HCT116 (cell line): ENCODE data around the gene RPAIN. TPM values are rescaled to one million over a fixed set of nuclear protein-coding genes. Genes with fewer than 3 reads are reported as not detected.
A peak's percentile ranks its signal among the peaks of the same experiment; 100 is the strongest.
"Not testable (repeated sequence)": the region's sequence is repeated elsewhere in the genome, so short reads cannot be mapped to it uniquely, and the experiment has no call there.

Experiments used
- ATAC-seq: fragments of 200-7000 bp; cut with Tn5 transposase; 2 replicates; pipeline ENCODE4 v1.9.1; 2020; ENCODE audit warnings: mild to moderate bottlenecking, moderate library complexity
- BruUV-seq: library from RNA; stranded (reverse); fragments of 400-500 nt; replicated peaks from 2 replicates; lab custom pipeline; 2021; lab: Mats Ljungman, UMichigan
- CTCF ChIA-PET: fragments of 300-600 bp; sonication (Branson Sonifier 250); formaldehyde crosslinking; loops from one replicate; lab custom pipeline; 2021; ENCODE audit warnings: antibody characterized with exemption; lab: Charles Lee
- POLR2A ChIA-PET: fragments of 300-600, 350-600 bp; sonication (Branson Sonifier 250); formaldehyde crosslinking; loops from one replicate; lab custom pipeline; 2021; ENCODE audit warnings: antibody characterized with exemption; lab: Charles Lee
- RAD21 ChIA-PET, 2 experiments: fragments of 300-600 bp; sonication (Branson Sonifier 250); formaldehyde crosslinking; loops; one replicate each; lab custom pipeline; 2023; ENCODE audit warnings: low total read pairs in 2 of 2; ENCODE audit not compliant: uncharacterized antibody in 2 of 2, unreplicated experiment in 2 of 2, low non-redundant PET in 1 of 2; lab: Charles Lee
- DNase-seq: peaks from one replicate; pipeline ENCODE4 v3.0.0-alpha.2; 2010; ENCODE audit warnings: low read depth, low spot score
- H2AFZ ChIP-seq: fragments of 200-600 bp; shearing (Covaris generic), sonication (generic); 2 replicates; pipeline ENCODE4 v1.6.1; 2017; ENCODE audit warnings: low read depth, mixed run types, mixed read lengths, antibody characterized with exemption, low read length; ENCODE audit not compliant: poor library complexity, severe bottlenecking
- H3K27ac ChIP-seq: 2 replicates; pipeline ENCODE4 v1.5.1; 2012; ENCODE audit warnings: low read depth, low read length
- H3K27me3 ChIP-seq: fragments of 200-600 bp; sonication (generic); 2 replicates; pipeline ENCODE4 v1.6.1; 2016; ENCODE audit warnings: mixed run types, low read length, mixed read lengths; ENCODE audit not compliant: insufficient read depth
- H3K36me3 ChIP-seq, 2 experiments: fragments of 200-500 bp in 1 of 2; fragments of 200-600 bp in 1 of 2; sonication (Bioruptor generic) in 1 of 2; sonication (generic) in 1 of 2; 2 replicates each; pipeline versions ENCODE4 v1.5.1 to v1.6.1; 2014 to 2016; ENCODE audit warnings: low read length in 2 of 2, inconsistent platforms in 1 of 2, mixed read lengths in 1 of 2, mixed run types in 1 of 2; ENCODE audit not compliant: insufficient read depth in 2 of 2, control insufficient read depth in 1 of 2
- H3K4me1 ChIP-seq, 2 experiments: fragments of 200-600 bp in 1 of 2; sonication (generic) in 1 of 2; 2 replicates each; pipeline versions ENCODE4 v1.5.1 to v1.6.1; 2012 to 2017; ENCODE audit warnings: low read length in 2 of 2, inconsistent platforms in 1 of 2, mild to moderate bottlenecking in 1 of 2, mixed read lengths in 1 of 2, mixed run types in 1 of 2, moderate library complexity in 1 of 2; ENCODE audit not compliant: insufficient read depth in 2 of 2, control insufficient read depth in 1 of 2
- H3K4me2 ChIP-seq: fragments of 200-600 bp; sonication (generic); 2 replicates; pipeline ENCODE4 v1.6.1; 2017; ENCODE audit warnings: mixed run types, low read length, mixed read lengths
- H3K4me3 ChIP-seq, 2 experiments: fragments of 200-600 bp in 1 of 2; sonication (generic) in 1 of 2; replicated peaks in 1 of 2; 2 replicates each; pipeline ENCODE4 v1.5.1; 2011 to 2016; ENCODE audit warnings: low read length in 2 of 2, control low read depth in 1 of 2, low read depth in 1 of 2, mild to moderate bottlenecking in 1 of 2, mixed read lengths in 1 of 2, mixed run types in 1 of 2
- H3K79me2 ChIP-seq: fragments of 200-600 bp; sonication (generic); 2 replicates; pipeline ENCODE4 v1.6.1; 2017; ENCODE audit warnings: mild to moderate bottlenecking, mixed run types, low read length, moderate library complexity, mixed read lengths; ENCODE audit not compliant: insufficient read depth
- H3K9ac ChIP-seq: fragments of 200-600 bp; sonication (generic); 2 replicates; pipeline ENCODE4 v1.6.1; 2016; ENCODE audit warnings: low read length, mixed read lengths
- H3K9me2 ChIP-seq: fragments of 200-600 bp; sonication (generic), shearing (Covaris generic); 2 replicates; pipeline ENCODE4 v1.6.1; 2017; ENCODE audit warnings: mixed run types, mild to moderate bottlenecking, moderate library complexity; ENCODE audit not compliant: insufficient read depth
- H3K9me3 ChIP-seq, 2 experiments: fragments of 200-500 bp in 1 of 2; fragments of 200-600 bp in 1 of 2; sonication (Bioruptor generic) in 1 of 2; sonication (generic) in 1 of 2; 2 replicates each; pipeline ENCODE4 v1.6.1; 2014 to 2017; ENCODE audit warnings: low read length in 2 of 2, mixed read lengths in 2 of 2, inconsistent platforms in 1 of 2, low read depth in 1 of 2, mild to moderate bottlenecking in 1 of 2, mixed run types in 1 of 2, moderate library complexity in 1 of 2; ENCODE audit not compliant: control insufficient read depth in 1 of 2, insufficient read depth in 1 of 2
- H4K20me1 ChIP-seq: fragments of 200-600 bp; sonication (generic), shearing (Covaris generic); 2 replicates; pipeline ENCODE4 v1.6.1; 2017; ENCODE audit warnings: mixed run types, mild to moderate bottlenecking, moderate library complexity; ENCODE audit not compliant: insufficient read depth
- EGR1 ChIP-seq: IDR thresholded peaks from 2 replicates; pipeline ENCODE4 v1.6.1; 2012; ENCODE audit warnings: low read depth
- JUND ChIP-seq: IDR thresholded peaks from 2 replicates; pipeline ENCODE4 v1.6.1; 2012
- POLR2AphosphoS5 ChIP-seq: IDR thresholded peaks from 2 replicates; pipeline ENCODE4 v1.6.1; 2011; ENCODE audit warnings: mild to moderate bottlenecking, low read depth, low read length, moderate library complexity
- SIN3A ChIP-seq: IDR thresholded peaks from 2 replicates; pipeline ENCODE4 v1.6.1; 2012; ENCODE audit warnings: low read depth
- TCF7L2 ChIP-seq: IDR thresholded peaks from 2 replicates; pipeline ENCODE4 v1.7.0; 2011; ENCODE audit warnings: borderline replicate concordance, inconsistent platforms; ENCODE audit not compliant: insufficient read depth, insufficient read length; ENCODE audit errors: extremely low read depth
- intact Hi-C: fragments of 100-400 bp; cut with micrococcal nuclease; formaldehyde crosslinking; loops from 2 replicates; pipeline ENCODE4 v1.10.0; 2022
- total RNA-seq: library from RNA; stranded (reverse); gene quantifications from one replicate; pipeline ENCODE4 v1.2.1, GENCODE V29; 2021; ENCODE audit not compliant: unreplicated experiment
- TF ChIP-seq, protein P1 (sequence below), 3 experiments: fragments of 200-600 bp in 1 of 3; sonication (generic) in 1 of 3; IDR thresholded peaks in 2 of 3; conservative IDR thresholded peaks in 1 of 3; 2 replicates each; pipeline ENCODE4 v1.5.1; 2012 to 2017; ENCODE audit warnings: low read depth in 2 of 3, low read length in 2 of 3, antibody characterized with exemption in 1 of 3, borderline replicate concordance in 1 of 3, control low read depth in 1 of 3, mild to moderate bottlenecking in 1 of 3, mixed read lengths in 1 of 3, mixed run types in 1 of 3, moderate library complexity in 1 of 3; ENCODE audit not compliant: insufficient read depth in 1 of 3

RPAIN gene
- total RNA-seq, 1 experiment from 2014 or later = 67.9 TPM

DNA sequence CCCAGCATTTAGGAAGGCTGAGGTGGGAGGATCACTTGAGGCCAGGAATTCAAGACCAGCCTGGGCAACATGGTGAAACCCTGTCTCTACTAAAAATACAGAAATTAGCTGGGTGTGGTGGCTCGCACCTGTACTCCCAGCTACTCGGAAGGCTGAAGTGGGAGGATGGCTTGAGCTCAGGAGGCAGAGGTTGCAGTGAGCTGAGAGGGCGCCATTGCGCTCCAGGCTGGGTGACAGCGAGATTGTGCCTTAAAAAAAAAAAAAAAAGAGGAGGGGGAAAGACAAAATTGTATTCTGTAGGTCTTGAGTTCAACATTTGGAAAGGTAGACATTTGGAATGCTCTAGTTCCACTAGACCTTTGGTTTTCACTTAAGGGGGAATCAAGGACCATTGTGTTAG, 11.3 kb downstream of the RPAIN start:
- H3K27me3 ChIP-seq, H3K4me1 ChIP-seq, H3K4me2 ChIP-seq, RAD21 ChIA-PET, H3K9ac ChIP-seq, BruUV-seq, DNase-seq, H3K9me3 ChIP-seq, H3K9me2 ChIP-seq, H3K4me3 ChIP-seq, H2AFZ ChIP-seq: not testable (repeated sequence)
- Histone ChIP-seq H3K27ac (0 out of 2 replicates have a peak overlapping the region, but pooled peaks have one; percentile 16), H3K79me2 (peaks cover 51% of the 10 kb centered on the region), H3K36me3 (peaks cover 58 to 68% of the 10 kb centered on the region in 2 experiments), H4K20me1 (peaks cover 21% of the 10 kb centered on the region; the same call in 1 of the 2 replicates)
- TF ChIP-seq, protein P1, sequence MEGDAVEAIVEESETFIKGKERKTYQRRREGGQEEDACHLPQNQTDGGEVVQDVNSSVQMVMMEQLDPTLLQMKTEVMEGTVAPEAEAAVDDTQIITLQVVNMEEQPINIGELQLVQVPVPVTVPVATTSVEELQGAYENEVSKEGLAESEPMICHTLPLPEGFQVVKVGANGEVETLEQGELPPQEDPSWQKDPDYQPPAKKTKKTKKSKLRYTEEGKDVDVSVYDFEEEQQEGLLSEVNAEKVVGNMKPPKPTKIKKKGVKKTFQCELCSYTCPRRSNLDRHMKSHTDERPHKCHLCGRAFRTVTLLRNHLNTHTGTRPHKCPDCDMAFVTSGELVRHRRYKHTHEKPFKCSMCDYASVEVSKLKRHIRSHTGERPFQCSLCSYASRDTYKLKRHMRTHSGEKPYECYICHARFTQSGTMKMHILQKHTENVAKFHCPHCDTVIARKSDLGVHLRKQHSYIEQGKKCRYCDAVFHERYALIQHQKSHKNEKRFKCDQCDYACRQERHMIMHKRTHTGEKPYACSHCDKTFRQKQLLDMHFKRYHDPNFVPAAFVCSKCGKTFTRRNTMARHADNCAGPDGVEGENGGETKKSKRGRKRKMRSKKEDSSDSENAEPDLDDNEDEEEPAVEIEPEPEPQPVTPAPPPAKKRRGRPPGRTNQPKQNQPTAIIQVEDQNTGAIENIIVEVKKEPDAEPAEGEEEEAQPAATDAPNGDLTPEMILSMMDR (IDR thresholded peaks at IDR 0.05 in 2 of 3, conservative IDR thresholded peaks at IDR 0.05 in 1 of 3; ENCODE audit: borderline replicate concordance in 1 of 3, insufficient read depth in 1 of 3, low read depth in 2 of 3, low read length in 2 of 3) = peak in 2 of 3 experiments; percentile 15 to 35; a peak in 3 of 6 replicates
- intact Hi-C loops = loop anchor here (10.0 kb wide), 1 partner anchor 236 kb away; the partner anchor contains the start of gene ZNF594
- CTCF ChIA-PET = interaction anchor here (0.6 to 3.0 kb wide), 4 partner anchors 8 to 1613 kb away, joined by 4 to 10 read pairs (median 7); partner anchors contain the start of genes C1QBP and NUP88
- peak; percentile 71 for ATAC-seq
- POLR2A ChIA-PET = interaction anchor here (1.2 to 2.1 kb wide), 2 partner anchors 8 to 12 kb away, joined by 3 to 7 read pairs; partner anchors contain the start of genes NUP88 and RPAIN

DNA sequence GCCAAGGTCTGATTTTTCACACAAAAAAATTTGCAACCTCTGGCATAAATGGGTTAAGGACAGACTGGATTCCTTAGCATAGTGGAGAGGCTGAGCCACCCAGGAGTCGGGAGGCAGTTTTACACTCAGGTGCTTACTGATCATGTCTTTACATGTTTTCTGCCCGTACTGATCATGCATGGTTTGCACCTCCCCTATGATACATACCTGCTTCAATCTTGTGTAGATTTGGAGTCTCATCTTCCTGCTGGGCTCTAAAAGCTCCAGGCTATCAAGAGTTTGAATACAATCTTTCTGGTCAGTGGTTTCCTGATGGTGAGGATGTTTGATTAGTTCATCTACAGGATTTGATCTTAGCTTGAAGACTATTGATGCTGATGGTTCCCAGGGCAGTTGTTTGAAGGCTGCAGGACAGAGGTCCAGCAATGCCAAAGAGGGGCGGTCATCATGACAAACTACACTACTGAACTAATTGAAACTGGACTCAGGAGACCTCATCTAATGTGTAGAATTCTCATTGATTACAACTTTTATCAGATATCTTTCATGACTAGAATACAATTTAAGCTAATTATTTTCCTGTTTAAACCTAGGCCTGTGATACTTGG, 12.1 kb downstream of the RPAIN start:
- ATAC-seq = peak; percentile 40
- peaks cover 58 to 71% of the 10 kb centered on the region in 2 experiments for H3K36me3 ChIP-seq
- H3K4me1 ChIP-seq = peaks cover 0 to 2% of the 10 kb centered on the region in 2 experiments; a peak in 1 of 4 replicates
- no TSS peak for BruUV-seq
- no peak overlapping the region for H3K4me2 ChIP-seq
- H3K79me2 ChIP-seq = peaks cover 59% of the 10 kb centered on the region
- no peak overlapping the region for H2AFZ ChIP-seq
- H3K9me3 ChIP-seq = no peaks in the 10 kb centered on the region
- no peak overlapping the region for H3K4me3 ChIP-seq
- no peak for DNase-seq
- intact Hi-C loops = loop anchor here (10.0 kb wide), 1 partner anchor 237 kb away; the partner anchor contains the start of gene ZNF594
- H3K27ac ChIP-seq = peak overlapping the region; percentile 15; the same call in 1 of the 2 replicates
- H3K9ac ChIP-seq = no peak overlapping the region
- ChIA-PET CTCF (interaction anchor here (3.0 kb wide), 1 partner anchor 9 kb away, joined by 10 read pairs; no protein-coding TSS in a partner anchor), RAD21 (no interaction called here), POLR2A (interaction anchor here (1.6 to 2.1 kb wide), 2 partner anchors 13 to 18 kb away, joined by 5 to 7 read pairs; partner anchors contain the start of genes NUP88 and RPAIN)
- no peaks in the 10 kb centered on the region for H3K27me3 ChIP-seq
- no peaks in the 10 kb centered on the region for H3K9me2 ChIP-seq
- H4K20me1 ChIP-seq = peaks cover 24% of the 10 kb centered on the region; the same call in 1 of the 2 replicates
- TF ChIP-seq EGR1 = no peak
- no peak for TF ChIP-seq TCF7L2
- no peak for TF ChIP-seq SIN3A
- peak; percentile 45 for TF ChIP-seq POLR2AphosphoS5
- no peak for TF ChIP-seq JUND
